ENCODE data around the gene C11orf24. TPM values are rescaled to one million over a fixed set of nuclear protein-coding genes. Genes with fewer than 3 reads are reported as not detected.
"Not testable (repeated sequence)": the region's sequence is repeated elsewhere in the genome, so short reads cannot be mapped to it uniquely, and the experiment has no call there.

The C11orf24 gene
- polyA plus RNA-seq, 3 donors, result 9.5 to 21.8 (median 12.6) TPM

DNA sequence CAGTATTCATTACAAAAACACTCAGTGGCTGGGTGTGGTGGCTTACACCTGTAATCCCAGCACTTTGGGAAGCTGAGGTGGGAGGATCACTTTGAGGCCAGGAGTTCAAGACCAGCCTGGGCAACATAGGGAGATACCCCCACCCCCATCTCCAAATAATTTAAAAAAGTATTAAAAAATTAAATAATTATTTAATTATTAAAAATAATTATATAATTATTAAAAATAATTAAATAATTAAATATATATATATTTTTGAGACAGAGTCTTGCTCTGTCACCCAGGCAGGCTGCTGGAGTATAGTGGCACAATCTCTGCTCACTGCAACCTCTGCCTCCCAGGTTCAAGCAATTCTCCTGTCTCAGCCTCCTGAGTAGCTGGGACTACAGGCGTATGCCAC is 27.9 kb downstream of the C11orf24 start:
- H3K27ac ChIP-seq (ENCODE audit: low read depth in 1 of 2, low read length in 2 of 2); H3K36me3 ChIP-seq (replicated peaks in 1 of 2; ENCODE audit: control insufficient read depth in 1 of 2, insufficient read depth in 2 of 2, low read length in 2 of 2); H3K4me3 ChIP-seq (replicated peaks in 1 of 3; ENCODE audit: low read depth in 2 of 3, low read length in 3 of 3); H2AFZ ChIP-seq (ENCODE audit: insufficient read depth, low read depth, low read length, poor library complexity, severe bottlenecking); intact Hi-C loops (cut with micrococcal nuclease); H3K27me3 ChIP-seq (ENCODE audit: control insufficient read depth in 2 of 2, insufficient read depth in 2 of 2, low read length in 2 of 2); H3K4me1 ChIP-seq (ENCODE audit: control insufficient read depth in 1 of 2, insufficient read depth in 2 of 2, low read length in 2 of 2); H3K9me3 ChIP-seq (replicated peaks in 1 of 2; ENCODE audit: control insufficient read depth in 1 of 2, insufficient read depth in 1 of 2, low read length in 2 of 2); H3K4me1 Mint-ChIP-seq; H3K4me3 Mint-ChIP-seq; DNase-seq; H3K79me2 ChIP-seq (ENCODE audit: insufficient read depth, low read length); H3K27ac Mint-ChIP-seq; H3K36me3 Mint-ChIP-seq; H4K20me1 ChIP-seq (ENCODE audit: insufficient read depth, low read length); H3K4me2 ChIP-seq (replicated peaks; ENCODE audit: extremely low read depth, low read length, poor library complexity, severe bottlenecking); H3K9ac ChIP-seq (ENCODE audit: insufficient read depth, low read length, poor library complexity, severe bottlenecking): not testable (repeated sequence)
- no CpG with 5 or more reads among the region's 1 CpG for WGBS (ENCODE audit: insufficient coverage)
- Mint-ChIP-seq H3K27me3 (ENCODE audit: low read depth in 3 of 3) (peaks cover 3 to 13% (median 7%) of the 10 kb centered on the region in 3 donors), H3K9me3 (peaks cover 0 to 19% (median 5%) of the 10 kb centered on the region in 7 donors)

DNA sequence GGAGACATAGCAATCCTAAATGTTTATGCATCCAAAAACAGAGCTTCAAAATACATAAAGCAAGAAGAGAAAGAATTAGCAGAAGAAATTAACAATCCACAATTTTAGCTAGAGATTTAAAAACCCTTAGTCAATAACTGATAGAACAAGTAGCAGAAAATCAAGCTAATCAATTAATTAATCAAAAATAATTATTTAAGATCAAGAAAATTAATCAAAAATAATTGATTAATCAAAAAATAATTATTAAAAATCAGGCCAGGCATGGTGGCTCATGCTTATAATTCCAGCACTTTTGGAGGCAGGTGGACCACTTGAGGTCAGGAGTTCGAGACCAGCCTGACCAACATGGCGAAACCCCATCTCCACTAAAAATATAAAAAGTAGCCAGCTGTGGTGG is 29.2 kb downstream of the C11orf24 start:
- Mint-ChIP-seq H3K27ac (no peak overlapping the region), H3K27me3 (ENCODE audit: low read depth in 3 of 3) (peaks cover 4 to 13% (median 12%) of the 10 kb centered on the region in 3 donors), H3K4me3 (no peak overlapping the region), H3K9me3 (peaks cover 0 to 13% (median 5%) of the 10 kb centered on the region in 7 donors), H3K36me3 (no peaks in the 10 kb centered on the region), H3K4me1 (no peaks in the 10 kb centered on the region)
- Histone ChIP-seq H3K9me3 (replicated peaks in 1 of 2; ENCODE audit: control insufficient read depth in 1 of 2, insufficient read depth in 1 of 2, low read length in 2 of 2) (no peaks in the 10 kb centered on the region), H2AFZ (ENCODE audit: insufficient read depth, low read depth, low read length, poor library complexity, severe bottlenecking) (no peak overlapping the region), H4K20me1 (ENCODE audit: insufficient read depth, low read length) (no peaks in the 10 kb centered on the region), H3K4me1 (ENCODE audit: control insufficient read depth in 1 of 2, insufficient read depth in 2 of 2, low read length in 2 of 2) (no peaks in the 10 kb centered on the region), H3K79me2 (ENCODE audit: insufficient read depth, low read length) (no peaks in the 10 kb centered on the region), H3K27me3 (ENCODE audit: control insufficient read depth in 2 of 2, insufficient read depth in 2 of 2, low read length in 2 of 2) (no peaks in the 10 kb centered on the region), H3K4me2 (replicated peaks; ENCODE audit: extremely low read depth, low read length, poor library complexity, severe bottlenecking) (no peak overlapping the region), H3K27ac (ENCODE audit: low read depth in 1 of 2, low read length in 2 of 2) (no peak overlapping the region), H3K36me3 (replicated peaks in 1 of 2; ENCODE audit: control insufficient read depth in 1 of 2, insufficient read depth in 2 of 2, low read length in 2 of 2) (no peaks in the 10 kb centered on the region), H3K4me3 (replicated peaks in 1 of 3; ENCODE audit: low read depth in 2 of 3, low read length in 3 of 3) (no peak overlapping the region), H3K9ac (ENCODE audit: insufficient read depth, low read length, poor library complexity, severe bottlenecking) (no peak overlapping the region)
- TF ChIP-seq, protein P1, sequence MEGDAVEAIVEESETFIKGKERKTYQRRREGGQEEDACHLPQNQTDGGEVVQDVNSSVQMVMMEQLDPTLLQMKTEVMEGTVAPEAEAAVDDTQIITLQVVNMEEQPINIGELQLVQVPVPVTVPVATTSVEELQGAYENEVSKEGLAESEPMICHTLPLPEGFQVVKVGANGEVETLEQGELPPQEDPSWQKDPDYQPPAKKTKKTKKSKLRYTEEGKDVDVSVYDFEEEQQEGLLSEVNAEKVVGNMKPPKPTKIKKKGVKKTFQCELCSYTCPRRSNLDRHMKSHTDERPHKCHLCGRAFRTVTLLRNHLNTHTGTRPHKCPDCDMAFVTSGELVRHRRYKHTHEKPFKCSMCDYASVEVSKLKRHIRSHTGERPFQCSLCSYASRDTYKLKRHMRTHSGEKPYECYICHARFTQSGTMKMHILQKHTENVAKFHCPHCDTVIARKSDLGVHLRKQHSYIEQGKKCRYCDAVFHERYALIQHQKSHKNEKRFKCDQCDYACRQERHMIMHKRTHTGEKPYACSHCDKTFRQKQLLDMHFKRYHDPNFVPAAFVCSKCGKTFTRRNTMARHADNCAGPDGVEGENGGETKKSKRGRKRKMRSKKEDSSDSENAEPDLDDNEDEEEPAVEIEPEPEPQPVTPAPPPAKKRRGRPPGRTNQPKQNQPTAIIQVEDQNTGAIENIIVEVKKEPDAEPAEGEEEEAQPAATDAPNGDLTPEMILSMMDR (IDR thresholded peaks at IDR 0.05), result no peak
- WGBS (ENCODE audit: insufficient coverage), result 83% methylated on average over 1 of the region's 2 CpGs
- DNase-seq, result no peak
- intact Hi-C loops (cut with micrococcal nuclease), result no loop called here

All from CD14-positive monocyte (primary cell).